ENCODE measurements around the gene TMEM132E.

TMEM132E gene

GRCh38 chr17:34641368-34641767 lies 62.0 kb downstream of the TMEM132E start:
- Histone ChIP-seq H3K4me3 (ENCODE audit: low read depth in 1 of 2, low read length in 2 of 2) (no peak overlapping the region), H3K36me3 (ENCODE audit: control insufficient read depth in 1 of 2, insufficient read depth in 2 of 2, low read length in 2 of 2) (no peaks in the 10 kb centered on the region), H3K9ac (ENCODE audit: low read depth in 1 of 2, low read length in 2 of 2) (no peak overlapping the region), H3K27me3 (ENCODE audit: control insufficient read depth in 1 of 2, insufficient read depth in 2 of 2, low read length in 2 of 2) (peaks cover 12 to 28% of the 10 kb centered on the region in 2 donors), H3K4me1 (ENCODE audit: control insufficient read depth in 1 of 2, insufficient read depth in 2 of 2, low read length in 2 of 2) (peaks cover 10 to 38% of the 10 kb centered on the region in 2 donors), H3K27ac (ENCODE audit: low read depth, low read length) (no peak overlapping the region), H3K9me3 (ENCODE audit: control insufficient read depth in 1 of 2, low read length in 2 of 2) (no peaks in the 10 kb centered on the region)

- Histone ChIP-seq H3K9me3 (ENCODE audit: control insufficient read depth in 1 of 2, low read length in 2 of 2) (no peaks in the 10 kb centered on the region), H3K4me1 (ENCODE audit: control insufficient read depth in 1 of 2, insufficient read depth in 2 of 2, low read length in 2 of 2) (peaks cover 17 to 34% of the 10 kb centered on the region in 2 donors), H3K4me3 (ENCODE audit: low read depth in 1 of 2, low read length in 2 of 2) (no peak overlapping the region), H3K9ac (ENCODE audit: low read depth in 1 of 2, low read length in 2 of 2) (no peak overlapping the region), H3K36me3 (ENCODE audit: control insufficient read depth in 1 of 2, insufficient read depth in 2 of 2, low read length in 2 of 2) (no peaks in the 10 kb centered on the region), H3K27me3 (ENCODE audit: control insufficient read depth in 1 of 2, insufficient read depth in 2 of 2, low read length in 2 of 2) (peaks cover 4 to 8% of the 10 kb centered on the region in 2 donors), H3K27ac (ENCODE audit: low read depth, low read length) (no peak overlapping the region)
Observed at GRCh38 chr17:34644941-34645550, 65.7 kb downstream of the TMEM132E start.

GRCh38 chr17:34645594-34645993 lies 66.2 kb downstream of the TMEM132E start:
- no peak overlapping the region for H3K9ac ChIP-seq (ENCODE audit: low read depth in 1 of 2, low read length in 2 of 2)
- no peaks in the 10 kb centered on the region for H3K9me3 ChIP-seq (ENCODE audit: control insufficient read depth in 1 of 2, low read length in 2 of 2)
- H3K4me3 ChIP-seq (ENCODE audit: low read depth in 1 of 2, low read length in 2 of 2): no peak overlapping the region
- H3K27me3 ChIP-seq (ENCODE audit: control insufficient read depth in 1 of 2, insufficient read depth in 2 of 2, low read length in 2 of 2): peaks cover 4 to 8% of the 10 kb centered on the region in 2 donors
- peaks cover 13 to 32% of the 10 kb centered on the region in 2 donors for H3K4me1 ChIP-seq (ENCODE audit: control insufficient read depth in 1 of 2, insufficient read depth in 2 of 2, low read length in 2 of 2)
- H3K36me3 ChIP-seq (ENCODE audit: control insufficient read depth in 1 of 2, insufficient read depth in 2 of 2, low read length in 2 of 2): no peaks in the 10 kb centered on the region
- H3K27ac ChIP-seq (ENCODE audit: low read depth, low read length): no peak overlapping the region

GRCh38 chr17:34647511-34647910 lies 68.1 kb downstream of the TMEM132E start:
- peaks cover 4 to 8% of the 10 kb centered on the region in 2 donors for H3K27me3 ChIP-seq (ENCODE audit: control insufficient read depth in 1 of 2, insufficient read depth in 2 of 2, low read length in 2 of 2)
- no peak overlapping the region for H3K9ac ChIP-seq (ENCODE audit: low read depth in 1 of 2, low read length in 2 of 2)
- H3K36me3 ChIP-seq (ENCODE audit: control insufficient read depth in 1 of 2, insufficient read depth in 2 of 2, low read length in 2 of 2): no peaks in the 10 kb centered on the region
- H3K27ac ChIP-seq (ENCODE audit: low read depth, low read length): no peak overlapping the region
- H3K9me3 ChIP-seq (ENCODE audit: control insufficient read depth in 1 of 2, low read length in 2 of 2): no peaks in the 10 kb centered on the region
- no peak overlapping the region for H3K4me3 ChIP-seq (ENCODE audit: low read depth in 1 of 2, low read length in 2 of 2)
- H3K4me1 ChIP-seq (ENCODE audit: control insufficient read depth in 1 of 2, insufficient read depth in 2 of 2, low read length in 2 of 2): peaks cover 27 to 46% of the 10 kb centered on the region in 2 donors

- Histone ChIP-seq H3K27me3 (ENCODE audit: control insufficient read depth in 1 of 2, insufficient read depth in 2 of 2, low read length in 2 of 2) (peaks cover 2 to 3% of the 10 kb centered on the region in 2 donors), H3K9me3 (ENCODE audit: control insufficient read depth in 1 of 2, low read length in 2 of 2) (no peaks in the 10 kb centered on the region), H3K4me3 (ENCODE audit: low read depth in 1 of 2, low read length in 2 of 2) (no peak overlapping the region), H3K36me3 (ENCODE audit: control insufficient read depth in 1 of 2, insufficient read depth in 2 of 2, low read length in 2 of 2) (no peaks in the 10 kb centered on the region), H3K4me1 (ENCODE audit: control insufficient read depth in 1 of 2, insufficient read depth in 2 of 2, low read length in 2 of 2) (peaks cover 27 to 44% of the 10 kb centered on the region in 2 donors), H3K9ac (ENCODE audit: low read depth in 1 of 2, low read length in 2 of 2) (no peak overlapping the region), H3K27ac (ENCODE audit: low read depth, low read length) (no peak overlapping the region)
Observed at GRCh38 chr17:34650051-34650750, 70.8 kb downstream of the TMEM132E start.

- no peak overlapping the region for H3K27ac ChIP-seq (ENCODE audit: low read depth, low read length)
- H3K9ac ChIP-seq (ENCODE audit: low read depth in 1 of 2, low read length in 2 of 2): no peak overlapping the region
- H3K4me3 ChIP-seq (ENCODE audit: low read depth in 1 of 2, low read length in 2 of 2): no peak overlapping the region
- peaks cover 0 to 3% of the 10 kb centered on the region in 2 donors for H3K27me3 ChIP-seq (ENCODE audit: control insufficient read depth in 1 of 2, insufficient read depth in 2 of 2, low read length in 2 of 2)
- peaks cover 27 to 32% of the 10 kb centered on the region in 2 donors for H3K4me1 ChIP-seq (ENCODE audit: control insufficient read depth in 1 of 2, insufficient read depth in 2 of 2, low read length in 2 of 2)
- H3K9me3 ChIP-seq (ENCODE audit: control insufficient read depth in 1 of 2, low read length in 2 of 2): no peaks in the 10 kb centered on the region
- H3K36me3 ChIP-seq (ENCODE audit: control insufficient read depth in 1 of 2, insufficient read depth in 2 of 2, low read length in 2 of 2): no peaks in the 10 kb centered on the region
Observed at GRCh38 chr17:34651402-34651811, 72.0 kb downstream of the TMEM132E start.

- peaks cover 0 to 3% of the 10 kb centered on the region in 2 donors for H3K27me3 ChIP-seq (ENCODE audit: control insufficient read depth in 1 of 2, insufficient read depth in 2 of 2, low read length in 2 of 2)
- H3K27ac ChIP-seq (ENCODE audit: low read depth, low read length): no peak overlapping the region
- H3K4me1 ChIP-seq (ENCODE audit: control insufficient read depth in 1 of 2, insufficient read depth in 2 of 2, low read length in 2 of 2): peaks cover 27 to 32% of the 10 kb centered on the region in 2 donors
- H3K36me3 ChIP-seq (ENCODE audit: control insufficient read depth in 1 of 2, insufficient read depth in 2 of 2, low read length in 2 of 2): no peaks in the 10 kb centered on the region
- H3K4me3 ChIP-seq (ENCODE audit: low read depth in 1 of 2, low read length in 2 of 2): no peak overlapping the region
- H3K9ac ChIP-seq (ENCODE audit: low read depth in 1 of 2, low read length in 2 of 2): no peak overlapping the region
- H3K9me3 ChIP-seq (ENCODE audit: control insufficient read depth in 1 of 2, low read length in 2 of 2): no peaks in the 10 kb centered on the region
Observed at GRCh38 chr17:34652021-34652555, 72.7 kb downstream of the TMEM132E start.

GRCh38 chr17:34653511-34653910 lies 74.1 kb downstream of the TMEM132E start:
- peaks cover 0 to 3% of the 10 kb centered on the region in 2 donors for H3K27me3 ChIP-seq (ENCODE audit: control insufficient read depth in 1 of 2, insufficient read depth in 2 of 2, low read length in 2 of 2)
- no peak overlapping the region for H3K27ac ChIP-seq (ENCODE audit: low read depth, low read length)
- no peak overlapping the region for H3K4me3 ChIP-seq (ENCODE audit: low read depth in 1 of 2, low read length in 2 of 2)

GRCh38 chr17:34654276-34654880 lies 75.0 kb downstream of the TMEM132E start:
- no peaks in the 10 kb centered on the region for H3K9me3 ChIP-seq (ENCODE audit: control insufficient read depth in 1 of 2, low read length in 2 of 2)
- no peaks in the 10 kb centered on the region for H3K36me3 ChIP-seq (ENCODE audit: control insufficient read depth in 1 of 2, insufficient read depth in 2 of 2, low read length in 2 of 2)

More at GRCh38 chr17:34653511-34653910, 74.1 kb downstream of the TMEM132E start:
- Histone ChIP-seq H3K4me1 (ENCODE audit: control insufficient read depth in 1 of 2, insufficient read depth in 2 of 2, low read length in 2 of 2) (peaks cover 24 to 30% of the 10 kb centered on the region in 2 donors), H3K9ac (ENCODE audit: low read depth in 1 of 2, low read length in 2 of 2) (no peak overlapping the region), H3K36me3 (ENCODE audit: control insufficient read depth in 1 of 2, insufficient read depth in 2 of 2, low read length in 2 of 2) (no peaks in the 10 kb centered on the region), H3K9me3 (ENCODE audit: control insufficient read depth in 1 of 2, low read length in 2 of 2) (no peaks in the 10 kb centered on the region)

GRCh38 chr17:34654881-34655276 lies 75.5 kb downstream of the TMEM132E start:
- Histone ChIP-seq H3K27me3 (ENCODE audit: control insufficient read depth in 1 of 2, insufficient read depth in 2 of 2, low read length in 2 of 2) (peaks cover 0 to 3% of the 10 kb centered on the region in 2 donors), H3K9ac (ENCODE audit: low read depth in 1 of 2, low read length in 2 of 2) (no peak overlapping the region), H3K9me3 (ENCODE audit: control insufficient read depth in 1 of 2, low read length in 2 of 2) (no peaks in the 10 kb centered on the region), H3K4me1 (ENCODE audit: control insufficient read depth in 1 of 2, insufficient read depth in 2 of 2, low read length in 2 of 2) (peaks cover 18 to 24% of the 10 kb centered on the region in 2 donors), H3K36me3 (ENCODE audit: control insufficient read depth in 1 of 2, insufficient read depth in 2 of 2, low read length in 2 of 2) (no peaks in the 10 kb centered on the region), H3K4me3 (ENCODE audit: low read depth in 1 of 2, low read length in 2 of 2) (no peak overlapping the region), H3K27ac (ENCODE audit: low read depth, low read length) (no peak overlapping the region)

More at GRCh38 chr17:34654276-34654880, 75.0 kb downstream of the TMEM132E start:
- Histone ChIP-seq H3K27ac (ENCODE audit: low read depth, low read length) (no peak overlapping the region), H3K4me3 (ENCODE audit: low read depth in 1 of 2, low read length in 2 of 2) (no peak overlapping the region), H3K4me1 (ENCODE audit: control insufficient read depth in 1 of 2, insufficient read depth in 2 of 2, low read length in 2 of 2) (peaks cover 23 to 29% of the 10 kb centered on the region in 2 donors), H3K9ac (ENCODE audit: low read depth in 1 of 2, low read length in 2 of 2) (no peak overlapping the region), H3K27me3 (ENCODE audit: control insufficient read depth in 1 of 2, insufficient read depth in 2 of 2, low read length in 2 of 2) (peaks cover 0 to 3% of the 10 kb centered on the region in 2 donors)

Measured in duodenal mucosa (tissue), 2 donors.